DOHH2 (cell line): ENCODE results near the gene TEX48.

ENCODE experiments used
- EZH2phosphoT487 ChIP-seq: fragments of 200-600 bp; sonication (generic); IDR thresholded peaks from 2 replicates; pipeline ENCODE4 v1.6.1; 2017; ENCODE audit warnings: borderline replicate concordance, mild to moderate bottlenecking, antibody characterized with exemption, low read length, moderate library complexity, mixed read lengths
- TF ChIP-seq, protein P1 (sequence below): fragments of 200-600 bp; sonication (generic); IDR thresholded peaks from one replicate; pipeline ENCODE4 v1.5.1; 2014; ENCODE audit warnings: antibody characterized with exemption, mild to moderate bottlenecking, low read depth, low read length; ENCODE audit not compliant: poor library complexity, severe bottlenecking

DNA sequence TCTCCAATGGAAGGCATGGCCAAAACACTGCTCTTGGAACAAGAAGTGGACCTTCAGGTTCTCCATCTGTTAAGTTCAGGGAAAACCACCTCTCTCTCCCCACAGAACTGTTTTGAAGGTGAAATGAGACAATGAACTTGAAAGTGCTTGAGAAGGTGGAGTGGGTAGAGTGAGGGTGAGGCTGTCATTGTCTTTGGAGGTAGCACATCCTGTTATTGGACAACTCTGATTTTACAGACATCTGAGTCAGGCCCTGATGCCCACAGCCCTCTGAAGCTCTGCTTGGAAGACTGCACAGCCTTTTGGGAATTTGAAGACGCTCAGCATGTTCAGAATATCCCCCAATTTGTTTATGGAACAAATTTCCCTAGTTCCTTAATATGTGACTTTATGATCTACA is 27.6 kb upstream of the TEX48 start:
- TF ChIP-seq, protein P1, sequence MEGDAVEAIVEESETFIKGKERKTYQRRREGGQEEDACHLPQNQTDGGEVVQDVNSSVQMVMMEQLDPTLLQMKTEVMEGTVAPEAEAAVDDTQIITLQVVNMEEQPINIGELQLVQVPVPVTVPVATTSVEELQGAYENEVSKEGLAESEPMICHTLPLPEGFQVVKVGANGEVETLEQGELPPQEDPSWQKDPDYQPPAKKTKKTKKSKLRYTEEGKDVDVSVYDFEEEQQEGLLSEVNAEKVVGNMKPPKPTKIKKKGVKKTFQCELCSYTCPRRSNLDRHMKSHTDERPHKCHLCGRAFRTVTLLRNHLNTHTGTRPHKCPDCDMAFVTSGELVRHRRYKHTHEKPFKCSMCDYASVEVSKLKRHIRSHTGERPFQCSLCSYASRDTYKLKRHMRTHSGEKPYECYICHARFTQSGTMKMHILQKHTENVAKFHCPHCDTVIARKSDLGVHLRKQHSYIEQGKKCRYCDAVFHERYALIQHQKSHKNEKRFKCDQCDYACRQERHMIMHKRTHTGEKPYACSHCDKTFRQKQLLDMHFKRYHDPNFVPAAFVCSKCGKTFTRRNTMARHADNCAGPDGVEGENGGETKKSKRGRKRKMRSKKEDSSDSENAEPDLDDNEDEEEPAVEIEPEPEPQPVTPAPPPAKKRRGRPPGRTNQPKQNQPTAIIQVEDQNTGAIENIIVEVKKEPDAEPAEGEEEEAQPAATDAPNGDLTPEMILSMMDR = no peak
- TF ChIP-seq EZH2phosphoT487 = no peak
